HUES48 (cell line): Measurements from ENCODE around the gene PHETA1.

Experiments
- H3K27ac ChIP-seq: one replicate; pipeline ENCODE4 v1.7.0; 2013; ENCODE audit warnings: low read depth, low read length, inconsistent platforms
- H3K27me3 ChIP-seq: 2 replicates; pipeline ENCODE4 v1.6.1; 2013; ENCODE audit warnings: mild to moderate bottlenecking, low read length; ENCODE audit not compliant: control insufficient read depth, insufficient read depth
- H3K36me3 ChIP-seq: 2 replicates; pipeline ENCODE4 v1.6.1; 2013; ENCODE audit warnings: low read length; ENCODE audit not compliant: control insufficient read depth, insufficient read depth
- H3K4me1 ChIP-seq: 2 replicates; pipeline ENCODE4 v1.6.1; 2013; ENCODE audit warnings: mild to moderate bottlenecking, low read length; ENCODE audit not compliant: control insufficient read depth, insufficient read depth
- H3K4me3 ChIP-seq: 2 replicates; pipeline ENCODE4 v1.5.1; 2013; ENCODE audit warnings: mild to moderate bottlenecking, low read depth, low read length
- H3K9ac ChIP-seq: 2 replicates; pipeline ENCODE4 v1.6.1; 2013; ENCODE audit warnings: mild to moderate bottlenecking, low read depth, low read length, moderate library complexity
- H3K9me3 ChIP-seq: 2 replicates; pipeline ENCODE4 v1.6.1; 2013; ENCODE audit warnings: low read length; ENCODE audit not compliant: control insufficient read depth, insufficient read depth

Gene PHETA1

DNA sequence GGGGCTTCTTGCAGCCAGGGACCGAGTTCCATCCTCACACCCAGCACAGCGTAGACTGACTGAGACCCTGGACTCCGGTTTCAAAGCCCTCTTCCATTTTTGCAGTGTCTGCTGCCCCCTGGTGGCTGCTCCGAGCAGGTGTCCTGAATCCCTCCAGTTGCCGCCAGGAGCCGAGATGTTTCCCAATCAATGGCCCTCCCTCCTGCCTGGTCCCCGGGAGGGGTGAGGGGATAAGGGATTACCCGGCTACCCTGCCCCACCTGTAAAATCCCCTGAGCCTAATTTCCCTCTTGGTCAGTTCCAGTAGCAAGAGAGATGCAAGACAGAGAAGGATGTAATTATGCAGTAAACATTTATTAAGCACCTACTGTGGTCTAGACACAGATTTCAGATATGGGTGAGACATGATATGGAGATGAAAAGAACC is 55.0 kb downstream of the PHETA1 start:
- H3K27ac ChIP-seq: no peak overlapping the region
- no peak overlapping the region for H3K4me3 ChIP-seq
- no peak overlapping the region for H3K9ac ChIP-seq
- no peaks in the 10 kb centered on the region for H3K4me1 ChIP-seq
- no peaks in the 10 kb centered on the region for H3K36me3 ChIP-seq
- no peaks in the 10 kb centered on the region for H3K9me3 ChIP-seq
- no peaks in the 10 kb centered on the region for H3K27me3 ChIP-seq

DNA sequence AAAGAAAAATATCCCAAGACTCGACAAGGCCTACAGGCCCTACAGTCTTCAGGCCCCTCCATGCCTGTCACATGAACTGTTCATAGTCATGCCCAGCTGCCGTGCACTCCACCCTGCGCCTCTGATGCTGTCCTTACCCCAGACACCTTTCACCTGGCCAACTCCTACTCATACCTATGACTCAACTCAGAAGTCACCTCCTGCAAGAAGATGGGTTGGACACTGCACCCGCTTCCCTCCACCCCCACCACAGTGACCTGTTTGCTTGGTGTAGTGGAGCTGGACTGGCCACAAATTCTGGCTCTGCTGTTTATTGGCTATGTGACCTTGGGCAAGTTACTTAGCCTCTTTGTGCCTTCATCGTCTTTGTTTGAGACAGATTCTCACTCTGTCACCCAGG is 56.2 kb downstream of the PHETA1 start:
- Histone ChIP-seq H3K4me3 (no peak overlapping the region), H3K4me1 (no peaks in the 10 kb centered on the region), H3K36me3 (no peaks in the 10 kb centered on the region), H3K9me3 (no peaks in the 10 kb centered on the region), H3K9ac (no peak overlapping the region), H3K27ac (no peak overlapping the region), H3K27me3 (no peaks in the 10 kb centered on the region)

DNA sequence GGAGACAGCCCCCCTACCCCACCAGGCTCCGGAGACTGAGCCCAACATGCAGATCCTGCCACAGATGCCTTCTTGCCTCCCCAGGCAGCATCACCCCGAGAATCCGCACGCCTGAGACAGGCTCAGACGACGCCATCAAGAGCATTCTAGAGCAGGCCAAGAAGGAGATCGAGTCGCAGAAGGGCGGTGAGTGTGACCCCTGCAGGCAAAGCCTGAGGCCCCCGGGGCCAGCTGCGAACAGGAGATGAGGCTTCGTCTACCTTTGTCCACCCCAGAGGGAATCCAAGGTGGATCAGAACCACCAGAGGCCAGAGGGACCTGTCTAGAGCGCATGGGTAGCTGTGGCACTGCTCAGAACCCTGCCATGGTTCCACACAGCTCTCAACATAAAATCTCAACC is 56.9 kb downstream of the PHETA1 start:
- no peaks in the 10 kb centered on the region for H3K4me1 ChIP-seq
- H3K4me3 ChIP-seq: no peak overlapping the region
- no peaks in the 10 kb centered on the region for H3K27me3 ChIP-seq
- peaks cover 4% of the 10 kb centered on the region; the same call in 1 of the 2 replicates for H3K36me3 ChIP-seq
- H3K9me3 ChIP-seq: no peaks in the 10 kb centered on the region
- H3K9ac ChIP-seq: no peak overlapping the region
- no peak overlapping the region for H3K27ac ChIP-seq

DNA sequence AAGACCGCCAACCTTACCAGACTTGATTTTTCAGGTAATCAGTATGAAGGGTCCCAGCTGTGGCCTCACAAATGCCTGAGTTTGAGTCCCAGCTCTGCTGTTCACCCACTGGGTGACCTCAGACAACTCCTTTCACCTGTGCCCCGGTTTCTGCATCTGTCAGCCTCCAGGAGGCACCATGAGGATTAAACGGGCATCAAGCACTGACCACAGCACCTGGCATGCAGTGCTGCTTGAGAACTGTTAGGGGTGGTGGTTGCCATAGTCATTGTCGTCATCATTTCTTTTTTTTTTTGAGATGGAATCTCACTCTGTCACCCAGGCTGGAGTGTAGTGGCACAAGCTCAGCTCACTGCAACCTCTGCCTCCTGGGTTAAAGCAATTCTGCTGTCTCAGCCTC is 57.9 kb downstream of the PHETA1 start:
- Histone ChIP-seq H3K27me3 (no peaks in the 10 kb centered on the region), H3K9ac (no peak overlapping the region), H3K36me3 (peaks cover 4% of the 10 kb centered on the region; the same call in 1 of the 2 replicates), H3K9me3 (0 out of 2 replicates have a peak, but pooled peaks cover under 1% of the 10 kb centered on the region), H3K4me1 (no peaks in the 10 kb centered on the region), H3K27ac (no peak overlapping the region), H3K4me3 (no peak overlapping the region)
